HPDE6-E6E7 (cell line): ENCODE data around the gene DIS3L2.
"Not testable (repeated sequence)": the region's sequence is repeated elsewhere in the genome, so short reads cannot be mapped to it uniquely, and the experiment has no call there.

Experiments
- DNase-seq: peaks from one replicate; pipeline ENCODE4 v3.0.0; 2011; ENCODE audit warnings: missing footprints; ENCODE audit errors: extremely low spot score

Gene DIS3L2

DNA sequence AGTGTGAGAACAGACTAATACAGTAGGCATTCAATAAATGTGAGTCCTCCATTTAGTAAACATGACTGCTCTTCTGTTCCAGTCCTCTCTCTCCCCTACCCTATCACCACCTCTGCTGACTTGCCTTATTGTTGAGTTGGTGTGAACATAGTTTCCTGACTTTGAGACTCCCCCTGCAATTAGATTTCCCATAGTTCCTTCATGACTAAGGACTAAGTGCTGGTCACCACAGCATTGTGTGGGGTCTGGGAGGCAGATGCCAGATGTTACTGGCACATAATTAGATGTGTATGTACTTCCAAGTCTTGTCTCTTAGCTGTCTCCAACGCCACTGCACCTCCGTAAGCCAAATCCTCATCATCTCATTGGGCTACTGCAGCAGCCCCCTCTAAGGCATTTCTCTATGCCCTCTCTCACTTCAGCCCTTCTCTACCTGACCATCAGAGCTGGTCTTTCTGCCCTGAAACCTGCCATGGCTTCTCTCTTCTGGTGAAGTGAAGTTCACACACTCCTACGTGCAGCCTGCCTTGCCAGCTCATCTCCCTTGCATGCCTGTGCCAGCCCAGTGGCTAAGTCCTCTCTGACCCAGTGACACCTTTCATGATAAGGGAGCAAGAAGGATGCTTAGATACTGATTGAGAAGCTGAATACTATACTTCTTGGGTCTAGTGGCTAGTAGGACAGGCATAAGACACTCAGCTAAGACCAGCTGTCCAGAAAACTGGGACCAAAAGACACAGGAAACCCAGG lies 335.4 kb downstream of the DIS3L2 start:
- DNase-seq, result peak; percentile 15

DNA sequence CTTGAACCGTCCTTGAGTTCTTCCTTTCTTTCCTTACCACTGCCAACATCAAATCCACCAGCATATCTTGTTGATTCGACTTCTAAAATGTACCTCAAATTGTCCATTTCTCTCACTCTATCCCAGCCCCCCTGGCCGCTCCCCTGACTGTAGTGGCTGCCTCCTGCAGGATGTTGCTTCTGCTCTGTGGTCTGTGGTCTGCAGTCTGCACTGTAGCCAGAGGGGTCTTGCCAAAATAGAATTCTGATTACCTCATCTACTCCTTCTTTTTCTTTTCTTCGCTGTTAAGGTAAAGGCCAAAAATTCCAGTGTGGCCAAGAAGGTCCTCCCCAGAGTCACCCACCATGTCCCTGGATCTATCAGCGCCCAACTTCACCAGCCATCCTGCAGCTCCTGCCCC lies 337.6 kb downstream of the DIS3L2 start:
- DNase-seq, result no peak

DNA sequence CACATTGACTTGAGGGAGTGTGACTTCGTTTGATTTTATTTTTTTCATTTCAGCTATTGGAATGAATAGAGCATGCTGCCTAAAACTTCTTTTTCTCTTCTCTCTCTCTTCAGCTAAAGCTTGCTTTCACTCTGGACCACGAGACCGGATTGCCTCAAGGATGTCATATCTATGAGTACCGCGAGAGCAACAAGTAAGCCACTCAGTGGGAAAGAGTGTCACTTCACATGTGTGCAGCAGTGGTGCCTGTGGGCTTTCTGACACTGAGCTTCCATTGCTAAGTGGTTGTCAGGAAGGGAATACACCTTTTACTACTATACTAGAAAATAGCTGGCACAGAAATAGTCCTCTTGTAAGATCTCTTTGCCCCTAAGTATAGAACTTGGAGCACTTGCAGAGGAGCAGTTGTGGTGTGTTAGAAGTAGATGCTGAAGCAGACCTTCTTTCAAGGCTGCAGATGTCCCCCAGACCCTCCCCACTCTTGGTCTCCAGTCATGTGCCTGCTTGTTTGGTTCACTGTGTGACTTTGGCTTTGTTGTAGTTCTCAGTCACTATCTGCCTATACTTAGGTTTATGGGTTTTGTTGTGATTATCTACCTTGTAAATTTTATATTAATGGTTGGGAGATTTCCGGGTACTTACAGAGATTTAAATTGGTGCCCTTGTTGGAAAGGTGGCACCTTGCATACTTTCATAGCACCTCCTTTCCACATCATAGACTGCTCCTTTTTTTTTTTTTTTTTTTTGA lies 338.6 kb downstream of the DIS3L2 start:
- no peak for DNase-seq

DNA sequence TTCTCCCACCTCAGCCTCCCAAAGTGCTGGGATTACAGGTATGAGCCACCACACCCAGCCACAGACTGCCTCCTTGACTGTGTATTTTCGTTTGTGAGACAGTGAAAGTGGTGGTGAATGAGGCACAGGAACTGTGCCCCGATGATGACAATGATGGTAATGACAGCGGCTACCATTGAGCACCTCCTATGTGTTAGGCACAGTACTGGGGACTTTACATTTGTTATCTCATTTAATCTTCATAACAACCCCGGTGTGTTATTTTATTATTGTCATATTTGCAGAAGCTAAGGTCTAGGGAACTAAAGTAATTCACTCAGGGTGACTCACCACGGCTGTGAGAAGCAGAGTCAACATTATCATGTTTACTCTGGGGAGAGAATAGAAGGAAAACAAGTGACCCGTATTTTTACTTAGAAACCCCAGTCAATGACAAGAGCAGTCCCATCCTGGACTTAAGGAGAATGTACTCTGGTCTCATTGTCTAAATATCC lies 339.4 kb downstream of the DIS3L2 start:
- peak; percentile 44 for DNase-seq

DNA sequence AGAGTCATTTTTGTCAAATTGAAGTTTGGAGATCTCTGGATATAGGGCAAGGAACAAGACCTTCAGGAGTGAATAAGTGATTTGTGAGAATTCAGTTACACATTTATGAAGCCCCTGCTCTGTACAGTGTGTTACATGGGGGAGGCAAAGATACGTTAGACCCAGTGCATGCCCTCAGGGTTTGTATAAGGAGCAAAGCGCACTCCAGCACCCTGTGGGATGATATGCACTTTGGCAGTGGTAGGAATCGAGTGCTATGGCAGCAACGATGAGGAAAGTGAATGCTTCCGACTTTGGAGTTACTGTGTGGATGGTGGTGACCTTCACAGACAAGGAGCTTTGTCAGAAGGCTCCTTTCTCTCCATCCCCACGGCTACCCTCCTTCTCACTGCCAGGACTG lies 342.7 kb downstream of the DIS3L2 start:
- no peak for DNase-seq

DNA sequence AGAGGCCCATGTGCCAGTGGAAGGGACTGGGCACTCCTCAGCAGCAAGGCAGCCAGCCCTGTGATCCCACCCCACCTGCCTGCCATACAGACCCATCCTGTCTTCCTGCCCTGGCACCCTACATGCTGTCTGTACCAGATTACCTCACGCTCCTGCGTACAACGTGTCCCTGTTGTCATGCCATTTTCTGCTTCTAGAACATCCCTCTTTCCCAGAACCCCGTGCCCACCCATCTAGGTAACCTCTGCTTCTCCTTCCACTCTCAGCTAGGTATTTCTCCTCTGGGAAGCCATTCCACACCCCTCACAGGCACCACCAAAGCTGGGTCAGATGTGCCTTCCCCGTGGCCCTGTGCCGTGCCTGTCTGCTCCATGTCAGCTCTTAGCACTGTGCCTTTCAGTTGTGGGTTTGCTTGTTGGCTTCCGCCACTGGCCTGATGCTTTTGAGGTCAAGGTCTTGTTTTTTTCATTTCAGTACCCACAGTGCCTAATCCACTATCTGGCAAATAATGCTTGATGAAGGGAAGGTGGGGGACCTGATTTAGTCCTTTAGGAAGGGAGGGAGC lies 345.3 kb downstream of the DIS3L2 start:
- DNase-seq, result no peak

DNA sequence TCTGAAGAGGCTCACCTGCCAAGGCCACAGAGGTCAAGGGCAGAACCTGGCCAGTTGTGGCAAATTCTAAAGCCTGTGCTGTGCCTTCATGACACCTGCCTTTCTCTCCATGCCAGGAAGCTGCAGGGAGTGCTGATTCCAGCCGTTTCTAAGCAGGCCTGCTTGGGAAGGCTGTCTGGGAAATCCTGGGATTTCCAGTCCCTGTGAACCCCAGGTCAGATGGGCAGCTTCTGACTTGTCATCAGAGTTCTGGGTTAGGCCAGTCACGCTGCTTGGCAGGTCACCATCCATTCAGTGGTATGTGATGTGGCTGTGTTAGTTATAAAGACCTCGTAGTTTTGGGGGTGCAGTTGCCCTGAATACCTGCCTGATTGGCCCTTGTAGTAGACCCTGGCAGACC lies 346.3 kb downstream of the DIS3L2 start:
- DNase-seq, result no peak

DNA sequence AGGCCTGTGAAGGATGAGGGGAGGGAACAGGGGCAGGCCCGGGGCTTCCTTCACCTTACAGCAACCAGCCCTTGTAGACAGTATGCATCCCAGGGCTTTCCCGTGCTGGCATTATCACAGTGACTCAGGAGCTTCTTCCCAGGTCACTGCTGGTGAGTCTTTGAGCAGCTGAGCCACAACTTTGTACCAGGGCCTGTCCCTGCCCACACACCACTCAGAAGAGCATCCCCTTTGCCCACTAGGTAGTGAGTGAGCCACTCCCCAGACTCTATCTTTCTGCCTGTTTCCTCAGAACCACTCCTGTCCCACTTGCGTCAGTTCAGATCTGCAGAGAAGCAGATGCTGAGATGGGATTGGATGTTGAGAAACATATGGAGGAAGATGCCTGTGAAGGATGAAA lies 347.5 kb downstream of the DIS3L2 start:
- no peak for DNase-seq

DNA sequence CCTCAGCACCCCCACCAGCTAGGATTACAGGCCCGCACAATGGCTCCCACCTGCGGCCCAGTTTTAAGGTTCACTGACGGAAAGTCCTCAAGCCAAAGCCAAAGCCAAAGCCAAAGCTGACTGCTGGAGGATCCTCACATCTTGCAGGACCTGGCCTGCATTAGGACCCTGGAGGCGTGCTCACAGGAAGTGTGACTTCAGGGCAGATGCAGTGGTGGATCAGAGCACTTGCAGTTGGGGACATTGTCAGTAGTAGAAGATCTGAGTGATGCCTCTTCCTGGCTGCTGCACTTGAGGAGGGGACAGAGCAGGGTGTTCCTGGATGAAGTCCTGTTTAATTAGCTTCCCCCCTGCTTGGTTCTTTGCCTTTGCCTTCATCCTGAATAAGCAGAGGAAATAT lies 348.1 kb downstream of the DIS3L2 start:
- DNase-seq, result no peak

DNA sequence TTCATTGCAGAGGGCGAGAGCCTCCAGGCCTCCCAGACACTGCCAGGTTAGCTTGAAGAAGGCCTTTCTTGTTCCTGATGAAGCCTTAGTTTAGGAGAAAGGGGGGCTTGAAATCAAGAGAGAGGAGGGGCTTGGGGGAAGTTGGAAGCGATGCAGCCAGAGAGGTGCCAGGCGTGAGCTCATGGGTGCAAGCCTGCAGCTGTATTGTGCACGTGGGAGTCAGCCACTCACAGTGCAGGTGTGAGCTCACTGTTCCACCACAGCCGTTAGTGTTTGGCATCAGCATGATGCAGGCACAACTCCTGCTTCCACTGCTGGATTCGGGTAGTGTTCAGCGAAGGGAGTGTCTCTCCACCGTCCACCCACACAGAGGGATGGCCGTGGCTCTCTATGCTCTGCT lies 348.6 kb downstream of the DIS3L2 start:
- DNase-seq, result no peak

DNA sequence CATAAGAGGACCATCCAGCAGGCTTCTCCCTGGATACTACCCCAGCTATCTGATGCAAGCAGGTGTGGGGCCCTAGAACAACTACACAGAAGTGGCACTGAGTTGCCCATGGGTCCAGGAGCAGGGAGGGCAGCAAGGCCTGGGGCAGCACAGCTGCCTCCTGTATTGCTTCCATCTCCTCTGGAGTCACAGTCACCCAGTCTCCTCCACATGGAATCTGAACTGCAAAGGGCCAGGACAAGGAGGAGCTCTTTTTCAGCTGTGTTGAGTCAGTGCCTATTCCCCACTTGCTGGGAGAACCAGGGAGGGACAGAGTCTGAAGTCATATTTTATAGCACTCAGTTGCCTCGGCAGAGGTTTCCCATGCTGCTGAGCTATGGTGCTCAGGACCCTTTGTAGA lies 349.2 kb downstream of the DIS3L2 start:
- DNase-seq, result no peak

DNA sequence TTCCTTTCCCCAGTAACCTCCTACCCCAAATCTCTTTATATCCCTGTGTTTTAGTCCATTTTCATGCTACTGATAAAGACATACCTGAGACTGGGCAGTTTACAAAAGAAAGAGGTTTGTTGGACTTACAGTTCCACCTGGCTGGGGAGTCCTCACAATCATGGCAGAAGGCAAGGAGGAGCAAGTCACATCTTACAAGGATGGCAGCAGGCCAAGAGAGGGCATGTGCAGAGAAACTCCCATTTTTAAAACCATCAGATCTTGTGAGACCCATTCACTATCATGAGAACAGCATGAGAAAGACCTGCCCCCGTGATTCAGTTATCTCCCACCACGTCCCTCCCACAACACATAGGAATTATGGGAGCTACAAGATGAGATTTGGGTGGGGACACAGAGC lies 352.1 kb downstream of the DIS3L2 start:
- DNase-seq, result not testable (repeated sequence)

DNA sequence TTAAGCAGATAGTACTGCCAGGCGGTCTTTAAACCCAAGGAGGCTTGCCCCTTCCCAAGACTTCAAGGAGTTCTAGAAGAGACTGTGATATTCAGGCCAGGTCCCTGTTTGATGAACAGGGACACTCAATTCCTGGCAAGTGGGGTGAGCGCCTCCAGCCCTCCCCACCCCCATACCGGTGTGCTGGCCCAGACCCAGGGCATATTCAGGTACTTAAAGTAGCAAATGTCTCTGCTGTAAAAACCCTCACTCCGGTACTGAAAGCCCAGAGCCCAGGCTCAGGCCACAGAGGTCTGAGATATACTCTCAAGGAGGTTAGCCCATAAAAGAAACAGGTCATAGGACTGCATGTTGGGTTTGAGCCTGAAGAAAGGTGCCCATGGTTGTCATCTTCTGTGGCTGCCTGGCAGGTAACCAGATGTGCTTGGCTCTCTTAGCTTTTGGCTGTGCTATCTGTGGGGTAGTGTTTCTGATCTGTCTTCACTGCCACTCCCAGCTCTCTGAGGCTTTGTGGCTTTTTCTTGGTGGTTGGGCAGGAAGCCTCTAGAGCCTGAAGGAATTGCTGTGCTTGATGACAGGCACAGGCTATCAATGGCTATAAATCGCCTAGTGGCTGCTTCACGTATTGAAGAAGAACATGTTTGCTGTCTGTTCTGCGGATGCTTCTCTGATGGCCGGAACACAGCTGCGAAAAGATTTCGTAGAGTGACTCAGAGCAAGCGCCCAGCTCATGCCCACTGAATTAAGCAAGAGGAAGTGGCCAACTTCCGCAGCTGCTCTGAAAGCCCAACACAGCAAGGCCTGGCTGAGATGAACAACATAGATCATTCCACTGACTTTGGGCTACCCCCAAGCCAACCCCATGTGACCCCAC lies 353.8 kb downstream of the DIS3L2 start:
- peak; percentile 84 for DNase-seq

DNA sequence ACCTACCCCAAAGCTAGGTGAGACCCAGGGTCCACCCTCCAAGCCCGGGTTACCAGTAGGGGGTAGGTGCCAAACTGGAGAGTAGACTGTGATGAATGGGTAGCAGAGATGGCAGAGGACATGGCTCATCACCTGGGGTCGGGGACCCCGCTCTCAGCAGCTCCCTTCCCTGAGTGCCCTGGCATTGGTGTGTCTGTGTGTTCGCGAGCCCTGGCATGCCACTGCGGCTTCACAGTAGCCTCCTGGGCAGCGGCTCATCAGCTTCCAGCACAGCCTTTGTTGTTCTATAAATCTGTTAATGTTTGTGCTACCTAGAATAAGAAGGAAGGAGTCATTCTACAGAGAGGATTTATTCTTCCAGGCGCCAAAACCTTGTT lies 354.4 kb downstream of the DIS3L2 start:
- DNase-seq, result no peak

DNA sequence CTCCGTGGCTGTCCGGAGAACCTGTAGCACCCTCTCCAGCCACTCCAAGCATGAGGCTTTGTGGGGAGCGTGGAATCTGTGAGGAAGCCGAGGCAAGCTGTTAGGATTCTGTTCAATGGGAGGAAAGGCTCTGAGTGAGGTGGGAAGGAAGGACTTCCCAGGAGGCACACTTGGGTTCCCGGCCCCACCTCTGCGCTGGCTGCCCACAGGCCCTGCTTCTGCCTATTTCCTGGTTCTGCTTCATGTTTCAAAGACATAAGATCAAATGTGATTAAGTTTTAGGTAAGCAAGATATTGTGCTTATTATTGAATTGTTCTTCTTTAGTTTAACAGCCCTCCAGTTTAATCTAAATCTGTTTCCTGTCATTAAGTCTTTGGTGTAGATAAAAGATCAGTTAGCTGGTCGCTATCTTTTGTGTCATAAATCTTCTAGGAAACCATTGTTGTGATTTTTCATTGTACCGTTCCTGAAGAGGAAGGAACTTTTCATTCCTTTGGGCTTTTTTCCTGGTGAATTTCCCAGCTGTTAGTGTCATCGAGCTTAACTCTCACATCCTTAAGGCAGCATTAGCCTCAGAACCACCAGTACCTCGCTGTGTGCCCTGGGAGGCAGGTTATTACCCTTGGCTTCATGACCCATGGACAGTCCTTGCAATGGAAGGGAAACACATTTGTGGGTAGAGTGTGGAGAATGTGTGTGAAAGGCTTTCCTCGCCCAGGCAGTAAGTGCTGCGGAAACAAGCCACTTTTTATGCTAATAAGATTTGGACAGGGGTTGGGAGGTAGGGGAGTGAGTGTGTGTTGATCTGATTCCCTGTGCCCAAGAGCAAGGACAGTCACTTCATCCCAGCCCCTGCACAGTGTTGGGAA lies 355.2 kb downstream of the DIS3L2 start:
- DNase-seq, result no peak

DNA sequence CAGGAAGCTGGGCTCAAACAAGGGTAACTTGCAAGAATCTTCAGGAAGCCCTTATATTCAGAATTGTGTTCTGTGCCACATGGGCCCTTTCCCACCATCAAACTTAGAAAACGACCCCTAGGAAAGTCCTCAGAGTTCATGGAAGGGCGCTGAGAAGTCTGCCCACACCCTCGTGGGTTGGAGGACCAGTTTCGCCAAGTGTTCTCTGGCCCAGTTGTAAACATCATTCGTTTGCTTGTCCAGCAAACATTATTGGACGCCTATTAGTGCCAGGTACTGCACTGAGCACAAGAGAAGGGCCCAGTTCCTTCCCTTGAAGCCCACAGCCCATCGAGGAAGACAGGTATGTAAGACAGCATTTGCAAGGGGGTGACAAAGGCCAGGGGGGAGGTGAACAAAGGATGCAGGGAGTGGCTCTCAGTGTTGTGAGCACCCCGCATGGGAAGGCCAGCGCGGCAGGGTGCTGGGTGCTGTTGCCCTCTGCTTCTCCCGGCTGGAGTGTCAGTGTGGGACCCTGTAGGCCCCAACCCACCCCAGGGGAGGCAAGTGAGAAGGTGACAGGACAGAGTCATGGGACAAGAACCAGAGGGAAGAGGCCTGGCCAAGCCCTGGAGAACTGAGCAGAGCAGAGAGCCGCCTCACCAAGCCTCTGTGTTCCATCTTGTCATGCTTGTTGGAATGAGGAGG lies 356.8 kb downstream of the DIS3L2 start:
- no peak for DNase-seq

DNA sequence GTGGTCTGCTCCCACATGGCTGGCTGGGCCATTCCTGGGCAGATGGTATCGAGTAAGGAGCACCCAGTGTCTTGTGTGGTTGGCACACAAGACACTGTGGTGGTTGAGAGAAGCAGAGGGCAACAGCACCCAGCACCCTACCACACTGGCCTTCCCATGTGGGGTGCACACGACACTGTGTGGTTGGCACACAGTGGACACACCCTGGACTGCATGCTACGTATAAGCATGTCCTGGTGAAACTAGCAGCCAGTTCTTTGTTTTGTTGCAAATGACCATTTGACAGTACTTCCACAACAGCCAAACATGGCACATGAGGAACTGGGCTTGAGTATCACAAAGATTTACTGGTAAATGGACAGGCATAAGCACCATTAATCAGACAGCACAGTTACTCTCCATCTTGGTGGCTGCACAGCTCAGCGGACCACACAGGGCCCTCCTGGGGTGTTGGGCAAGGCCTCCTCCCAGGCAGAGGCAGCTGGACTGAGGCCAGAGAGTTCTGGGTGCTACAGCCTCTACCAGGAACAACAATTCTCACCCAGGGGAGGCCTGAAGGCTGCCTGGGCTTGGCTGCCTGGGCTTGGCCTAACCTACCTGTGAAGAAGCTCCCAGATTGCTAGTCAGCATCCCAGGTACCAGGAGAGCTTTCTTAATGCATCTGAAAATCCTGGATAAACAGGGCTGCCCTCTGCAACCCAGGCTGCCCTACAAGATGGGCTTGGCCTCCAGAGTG lies 357.7 kb downstream of the DIS3L2 start:
- DNase-seq, result no peak

DNA sequence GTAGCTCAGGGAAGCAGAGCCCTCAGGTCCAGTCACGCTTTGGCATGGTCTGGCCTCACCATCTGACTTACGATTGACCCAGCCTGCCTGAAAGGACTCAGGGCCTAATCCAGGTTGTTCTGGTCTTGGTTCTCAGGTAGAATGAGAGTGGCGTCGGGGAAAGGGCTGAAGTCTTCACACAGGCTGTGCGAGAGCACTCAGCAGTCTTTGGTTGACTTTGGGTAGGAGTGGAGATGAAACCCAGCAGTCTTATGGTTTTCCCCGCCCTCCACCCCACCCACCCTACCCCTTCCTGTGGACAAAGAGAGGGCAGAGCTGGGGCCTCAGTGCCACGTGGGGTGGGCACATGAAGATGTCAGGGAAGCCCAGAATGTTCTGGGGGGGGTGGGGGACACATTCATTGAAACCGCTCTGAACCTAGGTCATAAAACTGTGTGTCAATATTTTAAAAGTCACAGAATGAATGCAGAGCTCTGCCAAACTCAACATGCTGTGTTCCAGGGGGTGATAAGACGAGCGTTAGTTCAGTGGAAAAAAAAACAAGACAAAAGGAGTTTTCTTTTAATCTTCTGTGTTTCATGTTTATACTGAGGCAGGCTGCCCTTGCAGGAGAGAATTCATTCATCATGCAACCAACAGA lies 358.4 kb downstream of the DIS3L2 start:
- DNase-seq, result no peak

DNA sequence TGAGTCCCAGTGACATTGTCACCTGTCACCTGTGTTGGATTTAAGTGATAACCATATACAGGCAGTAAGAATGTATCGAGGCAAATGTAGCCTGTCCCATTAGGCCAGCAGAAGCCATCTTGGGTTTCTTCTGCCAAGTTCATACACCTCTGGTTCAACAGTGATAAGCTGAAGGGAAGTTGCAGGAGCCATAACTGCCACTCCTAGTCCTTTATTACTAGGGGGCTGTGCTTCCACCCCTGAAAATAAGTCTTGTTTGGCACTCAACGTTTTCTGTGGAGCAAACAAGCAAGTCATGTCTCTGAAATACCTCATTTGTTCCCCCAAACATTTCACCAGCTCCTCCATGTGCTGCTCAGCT lies 358.9 kb downstream of the DIS3L2 start:
- DNase-seq, result no peak
